Measurements from ENCODE around the gene SLC12A3.

Gene SLC12A3

GRCh38 chr16:56895813-56896212, 30.8 kb downstream of the SLC12A3 start:
- DNase-seq = no peak

GRCh38 chr16:56896244-56896643, 31.2 kb downstream of the SLC12A3 start:
- DNase-seq = no peak

- DNase-seq = no peak
Observed at GRCh38 chr16:56897026-56897799, 32.2 kb downstream of the SLC12A3 start.

GRCh38 chr16:56898847-56899246, 33.8 kb downstream of the SLC12A3 start:
- no peak for DNase-seq

- no peak for DNase-seq
Observed at GRCh38 chr16:56903866-56904265, 38.9 kb downstream of the SLC12A3 start.

DNA sequence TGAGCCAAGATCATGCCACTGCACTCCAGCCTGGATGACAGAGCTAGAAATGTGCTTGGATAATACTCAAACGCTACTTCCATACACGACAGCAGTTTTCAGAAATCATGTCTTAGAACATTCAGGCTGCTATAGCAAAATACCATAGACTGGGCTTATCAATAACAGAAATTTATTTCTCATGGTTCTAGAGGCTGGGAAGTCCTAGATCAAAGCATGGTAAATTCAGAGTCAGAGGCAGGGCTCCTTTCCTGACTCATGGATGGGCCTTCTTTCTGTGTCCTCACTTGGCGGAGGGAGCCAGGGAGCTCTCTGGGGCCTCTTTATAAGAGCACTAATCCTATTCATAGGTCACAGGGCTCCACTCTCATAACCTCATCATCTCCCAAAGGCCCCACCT, 42.4 kb downstream of the SLC12A3 start:
- no peak for DNase-seq

DNA sequence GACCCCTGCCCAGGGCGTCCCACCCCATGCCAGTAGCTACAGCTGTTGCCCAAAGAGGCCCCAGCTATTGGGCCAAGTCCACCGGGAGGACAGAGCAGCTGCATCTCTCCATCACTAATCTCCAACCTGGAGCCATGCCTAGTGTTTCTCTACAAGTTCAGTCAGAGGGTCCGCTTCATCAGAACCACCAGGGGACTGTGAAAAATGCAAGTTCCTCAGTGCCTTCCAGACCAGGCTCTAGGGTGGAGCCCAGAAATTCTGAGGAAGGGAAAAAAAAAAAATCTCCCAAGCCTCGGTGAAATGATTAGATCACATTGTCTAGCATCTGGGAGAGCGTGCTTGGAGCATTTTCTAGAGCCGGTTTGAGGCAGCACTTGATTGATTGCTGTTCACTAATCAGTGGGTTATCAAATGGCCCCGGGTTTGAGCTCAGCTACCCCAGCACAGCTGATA, 44.5 kb downstream of the SLC12A3 start:
- no peak for DNase-seq

- DNase-seq = no peak
Observed at GRCh38 chr16:56910112-56910511, 45.1 kb downstream of the SLC12A3 start.

DNA sequence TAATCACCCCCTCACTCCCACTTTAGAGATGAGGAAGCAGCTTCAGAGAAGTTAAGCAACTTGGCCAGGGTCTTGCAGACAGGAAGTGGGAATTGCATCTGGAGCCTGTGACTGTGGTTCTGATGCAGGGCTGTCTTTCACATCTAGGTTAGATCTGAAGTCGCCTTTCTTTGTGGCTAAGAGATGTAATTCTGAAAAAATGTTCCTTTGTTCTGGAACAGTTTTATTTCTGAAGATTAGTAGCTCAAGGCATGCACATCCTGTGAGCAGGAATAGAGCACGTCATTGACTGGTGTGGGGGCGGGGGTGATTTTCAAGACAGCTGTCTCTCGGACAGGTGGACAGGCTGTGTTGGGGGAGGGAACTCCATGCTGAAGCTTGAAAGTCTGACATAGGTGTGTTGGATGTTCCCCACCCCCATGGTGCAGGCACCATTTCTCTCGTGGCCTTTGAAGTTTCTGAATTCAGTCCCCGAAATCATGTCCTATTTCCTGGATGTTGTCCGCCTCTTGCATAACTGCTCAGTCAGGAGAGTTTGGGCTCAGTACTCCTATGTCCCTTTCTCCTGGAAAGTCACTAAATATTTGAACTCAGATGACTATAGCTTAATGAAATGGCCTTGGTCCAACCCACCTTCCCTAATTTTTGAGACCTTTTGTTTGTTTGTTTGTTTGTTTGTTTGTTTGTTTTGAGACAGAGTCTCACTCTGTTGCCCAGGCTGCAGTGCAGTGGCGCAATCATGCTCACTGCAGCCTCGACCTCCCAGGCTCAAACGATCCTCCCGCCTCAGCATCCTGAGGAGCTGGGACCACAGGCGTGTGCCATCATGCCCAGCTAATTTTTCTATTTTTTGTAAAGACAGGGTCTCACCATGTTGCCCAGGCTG, 45.9 kb downstream of the SLC12A3 start:
- no peak for DNase-seq

- no peak for DNase-seq
Observed at GRCh38 chr16:56911771-56912571, 47.0 kb downstream of the SLC12A3 start.

DNA sequence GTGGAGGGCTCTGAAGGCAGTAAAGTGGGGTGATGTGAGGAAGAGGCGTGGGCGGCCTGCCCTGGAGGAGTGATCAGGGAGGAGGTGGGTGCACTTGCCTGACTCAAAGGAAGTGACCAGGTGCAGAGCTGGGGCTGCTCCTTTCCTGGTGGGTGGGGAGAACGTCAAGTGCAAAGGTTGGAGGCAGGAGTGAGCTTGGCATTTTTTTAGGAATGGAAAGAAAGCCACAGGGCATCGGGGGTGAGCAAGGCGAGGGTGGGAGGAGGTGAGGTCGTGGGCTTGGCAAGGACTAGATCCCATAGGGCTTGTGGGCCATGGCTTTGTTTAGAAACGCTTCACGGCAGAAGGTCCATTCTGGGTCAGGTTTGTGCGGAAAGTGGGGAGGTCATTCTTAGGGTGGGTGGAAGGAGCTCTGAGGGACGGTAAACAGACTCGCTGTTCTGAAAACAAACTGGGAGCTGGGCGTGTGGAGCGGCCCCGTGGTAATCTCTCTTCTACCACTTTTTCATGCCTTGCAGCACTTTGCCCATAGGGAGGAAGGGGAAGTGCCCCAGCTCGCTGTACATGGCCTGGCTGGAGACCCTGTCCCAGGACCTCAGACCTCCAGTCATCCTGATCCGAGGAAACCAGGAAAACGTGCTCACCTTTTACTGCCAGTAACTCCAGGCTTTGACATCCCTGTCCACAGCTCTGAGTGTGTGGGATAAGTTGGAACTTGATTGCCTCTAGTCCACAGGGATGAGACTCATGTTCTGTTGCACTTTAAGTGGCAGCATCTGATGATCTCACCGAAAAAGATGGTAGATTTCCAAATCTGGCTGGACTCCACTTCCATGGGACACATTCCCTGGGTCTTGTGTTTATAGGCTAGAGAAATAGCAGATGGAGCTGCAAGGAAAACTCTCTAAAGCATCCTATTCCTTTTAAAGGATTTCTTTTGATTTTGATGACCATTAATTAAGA, 48.0 kb downstream of the SLC12A3 start:
- no peak for DNase-seq

DNA sequence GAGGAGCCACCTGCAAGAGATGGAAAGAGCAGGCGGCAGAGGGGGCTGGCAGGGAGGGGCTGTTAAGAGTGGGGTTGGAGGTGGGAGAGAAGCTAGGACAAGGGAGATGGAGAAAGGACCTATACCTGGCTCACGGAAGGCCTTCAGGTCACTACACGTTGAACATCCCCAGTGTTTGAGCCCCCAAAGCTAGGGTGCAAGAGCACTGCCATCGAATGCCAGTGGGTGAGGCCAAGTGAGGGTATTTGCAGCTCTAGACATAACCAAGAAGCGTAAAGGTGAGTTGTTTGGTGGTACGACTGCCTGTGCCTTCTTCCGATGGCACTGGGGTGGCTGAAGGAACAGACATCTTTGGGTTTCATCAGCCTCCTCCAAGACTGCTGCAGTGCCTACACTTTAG, 49.9 kb downstream of the SLC12A3 start:
- DNase-seq = no peak

- DNase-seq = no peak
Observed at GRCh38 chr16:56915336-56916119, 50.5 kb downstream of the SLC12A3 start.

- DNase-seq = no peak
Observed at GRCh38 chr16:56916571-56917403, 51.8 kb downstream of the SLC12A3 start.

DNA sequence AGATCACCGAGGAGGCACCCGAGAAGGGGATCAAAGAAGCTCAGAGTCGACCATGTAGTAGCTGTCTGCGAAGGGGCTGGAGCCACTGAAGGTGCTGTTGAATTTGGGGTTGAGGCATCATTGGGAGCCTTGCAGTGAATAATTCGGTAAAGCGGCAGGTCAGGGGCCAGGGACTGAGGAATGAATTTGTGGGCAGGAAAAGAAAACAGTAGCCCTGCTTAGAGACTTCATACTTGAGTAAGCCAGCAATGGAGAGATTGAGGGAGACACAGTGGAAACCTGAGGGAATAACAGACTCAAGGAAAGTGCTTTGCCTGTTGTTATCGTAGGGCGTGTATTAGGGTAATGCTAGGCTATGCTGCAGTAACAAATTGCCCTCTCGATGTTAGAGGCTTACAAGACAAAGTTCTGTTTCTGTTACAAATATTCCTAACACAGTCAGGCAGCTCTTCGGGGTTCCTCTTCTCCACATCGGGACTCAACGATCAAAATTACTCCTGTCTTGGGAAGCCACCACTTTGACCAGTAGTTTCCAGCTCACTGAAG, 53.5 kb downstream of the SLC12A3 start:
- no peak for DNase-seq

DNA sequence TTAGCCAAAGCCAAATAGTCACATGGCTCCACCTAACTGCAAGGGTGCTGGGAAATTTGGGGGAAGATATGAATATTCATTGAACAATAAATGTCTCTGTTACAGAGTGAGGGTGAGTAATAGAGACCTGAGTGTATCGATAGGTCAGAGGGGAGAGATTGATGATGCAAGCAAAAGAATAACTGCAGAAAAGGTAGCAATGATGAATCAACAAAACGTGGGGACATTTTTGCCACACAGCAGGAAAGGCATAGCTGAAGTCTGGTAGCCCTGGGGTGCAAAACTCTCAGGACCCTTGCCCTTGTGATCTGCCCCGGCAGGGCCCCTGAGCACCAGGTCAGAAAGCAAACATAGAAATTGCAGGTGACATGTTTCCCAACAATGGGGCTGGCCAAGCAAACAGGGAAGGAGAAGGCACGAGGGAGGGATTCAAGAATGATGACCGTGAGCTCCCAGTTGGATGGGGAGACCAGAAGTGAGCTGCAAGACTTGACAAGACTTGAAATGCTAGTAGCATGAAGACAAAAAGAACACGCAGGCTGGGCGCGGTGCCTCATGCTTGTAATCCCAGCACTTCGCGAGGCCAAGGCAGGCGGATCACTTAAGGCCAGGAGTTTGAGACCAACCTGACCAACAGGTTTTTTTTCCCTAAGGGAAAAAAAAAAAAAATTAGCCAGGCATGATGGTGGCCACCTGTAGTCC, 54.2 kb downstream of the SLC12A3 start:
- no peak for DNase-seq

- DNase-seq = no peak
Observed at GRCh38 chr16:56921571-56921970, 56.6 kb downstream of the SLC12A3 start.

DNA sequence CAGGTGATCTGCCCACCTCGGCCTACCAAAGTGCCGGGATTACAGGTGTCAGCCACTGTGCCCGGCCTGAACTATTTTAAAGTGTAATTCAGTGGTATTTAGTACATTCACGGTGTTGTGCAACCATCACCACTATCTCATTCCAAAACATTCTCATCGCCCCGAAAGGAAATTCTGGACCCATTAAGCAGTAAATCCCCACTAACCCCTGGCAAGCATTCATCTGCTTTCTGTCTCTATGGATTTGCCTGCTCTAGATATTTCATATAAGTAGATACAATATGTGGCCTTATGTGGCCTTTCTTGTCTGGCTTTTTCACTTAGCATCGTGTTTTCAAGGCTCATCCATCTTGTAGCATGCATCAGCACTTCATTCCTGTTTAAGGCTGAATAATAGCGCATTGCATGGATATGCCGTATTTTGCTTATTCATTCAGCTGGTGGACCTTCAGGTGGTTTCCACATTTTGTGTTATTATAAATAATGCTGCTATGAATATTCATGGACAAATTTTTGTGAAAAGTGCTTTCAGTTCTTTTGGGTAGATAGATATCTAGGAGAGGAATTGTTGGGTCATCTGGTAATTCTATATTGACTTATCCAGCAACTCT, 58.6 kb downstream of the SLC12A3 start:
- no peak for DNase-seq

DNA sequence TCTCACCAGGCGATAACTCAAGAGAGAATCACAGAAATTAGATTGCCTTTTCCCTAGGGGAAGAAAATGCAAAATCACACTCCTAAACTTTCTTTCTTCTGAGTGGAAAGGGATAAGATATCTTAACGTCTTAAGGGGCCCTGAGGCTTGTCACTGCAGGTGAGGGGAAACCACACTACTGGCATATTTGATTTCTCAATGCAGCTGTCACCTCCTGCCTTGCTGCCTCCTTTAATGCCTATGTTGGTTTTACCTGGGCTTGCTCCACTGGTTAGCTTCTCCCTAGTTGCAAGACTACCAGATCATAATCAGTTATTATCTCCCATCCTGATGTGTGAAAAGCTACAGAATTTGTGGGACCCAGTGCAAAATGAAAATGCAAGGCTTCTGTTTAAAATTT, 62.5 kb downstream of the SLC12A3 start:
- no peak for DNase-seq

Measured in DMS153 (cell line).